WTC11 (cell line): Measurements from ENCODE around the gene DOK3. TPM values are rescaled to one million over a fixed set of nuclear protein-coding genes. Genes with fewer than 3 reads are reported as not detected.

Source experiments
- ATAC-seq: fragments of 200-7000 bp; cut with Tn5 transposase; 2 replicates; pipeline ENCODE4 v1.10.0; 2021; ENCODE audit warnings: mild to moderate bottlenecking, moderate library complexity
- CTCF ChIA-PET: fragments of 300-600 bp; sonication (Branson Sonifier 250); formaldehyde crosslinking; loops from one replicate; lab custom pipeline; 2021; ENCODE audit warnings: antibody characterized with exemption; lab: Charles Lee
- POLR2A ChIA-PET: fragments of 350-600 bp; sonication (Branson Sonifier 250); formaldehyde crosslinking; loops from one replicate; lab custom pipeline; 2021; ENCODE audit warnings: antibody characterized with exemption; lab: Charles Lee
- DNase-seq: peaks from one replicate; pipeline ENCODE4 v3.0.0; 2021; ENCODE audit warnings: low spot score
- H3K27ac Mint-ChIP-seq: 2 replicates; pipeline ENCODE4 v1.8.0; 2021; ENCODE audit warnings: mixed read lengths
- H3K27me3 Mint-ChIP-seq: 2 replicates; pipeline ENCODE4 v1.8.0; 2021; ENCODE audit warnings: low read depth, mild to moderate bottlenecking, moderate library complexity, mixed read lengths
- H3K36me3 Mint-ChIP-seq: 2 replicates; pipeline ENCODE4 v1.8.0; 2021; ENCODE audit warnings: mixed read lengths
- H3K4me1 Mint-ChIP-seq: 2 replicates; pipeline ENCODE4 v1.8.0; 2022; ENCODE audit warnings: mixed read lengths
- H3K4me3 Mint-ChIP-seq: 2 replicates; pipeline ENCODE4 v1.8.0; 2021; ENCODE audit warnings: mild to moderate bottlenecking, moderate library complexity, mixed read lengths
- H3K9me3 Mint-ChIP-seq: 2 replicates; pipeline ENCODE4 v1.8.0; 2021; ENCODE audit warnings: mixed read lengths
- CREM ChIP-seq: sonication (generic); formaldehyde crosslinking; IDR thresholded peaks from 2 replicates; pipeline ENCODE4 v1.8.1; 2022; ENCODE audit warnings: mild to moderate bottlenecking, missing genetic modification reagents, moderate library complexity
- ETV6 ChIP-seq: sonication (generic); formaldehyde crosslinking; IDR thresholded peaks from 2 replicates; pipeline ENCODE4 v1.8.1; 2022; ENCODE audit warnings: mild to moderate bottlenecking, missing genetic modification reagents
- FOXK1 ChIP-seq: sonication (generic); formaldehyde crosslinking; IDR thresholded peaks from 2 replicates; pipeline ENCODE4 v1.8.0; 2022; ENCODE audit warnings: mild to moderate bottlenecking, moderate library complexity, missing genetic modification reagents
- FOXP1 ChIP-seq: sonication (generic); formaldehyde crosslinking; IDR thresholded peaks from 2 replicates; pipeline ENCODE4 v1.8.0; 2022; ENCODE audit warnings: missing genetic modification reagents, mild to moderate bottlenecking, moderate library complexity, borderline replicate concordance
- GTF2I ChIP-seq: fragments of 250-450 bp; sonication (Bioruptor Pico); conservative IDR thresholded peaks from 2 replicates; pipeline ENCODE4 v1.4.0; 2021; ENCODE audit warnings: mild to moderate bottlenecking
- NFATC4 ChIP-seq: fragments of 250-450 bp; sonication (Bioruptor Pico); IDR thresholded peaks from 2 replicates; pipeline ENCODE4 v1.9.0; 2021; ENCODE audit warnings: mild to moderate bottlenecking
- NFE2L1 ChIP-seq: sonication (generic); formaldehyde crosslinking; IDR thresholded peaks from 2 replicates; pipeline ENCODE4 v1.8.1; 2023; ENCODE audit warnings: missing genetic modification reagents
- OVOL2 ChIP-seq: fragments of 250-450 bp; sonication (Bioruptor Pico); IDR thresholded peaks from 2 replicates; pipeline ENCODE4 v1.9.0; 2021; ENCODE audit warnings: mild to moderate bottlenecking, borderline replicate concordance
- RORB ChIP-seq: fragments of 250-450 bp; sonication (Bioruptor Pico); IDR thresholded peaks from 2 replicates; pipeline ENCODE4 v1.9.0; 2021; ENCODE audit warnings: mild to moderate bottlenecking
- SOX15 ChIP-seq: fragments of 250-450 bp; sonication (Bioruptor Pico); IDR thresholded peaks from 2 replicates; pipeline ENCODE4 v1.9.0; 2021; ENCODE audit warnings: mild to moderate bottlenecking
- ZBTB21 ChIP-seq: sonication (generic); formaldehyde crosslinking; IDR thresholded peaks from 2 replicates; pipeline ENCODE4 v1.8.1; 2023; ENCODE audit warnings: mild to moderate bottlenecking, missing genetic modification reagents, borderline replicate concordance
- ZNF121 ChIP-seq: sonication (generic); formaldehyde crosslinking; IDR thresholded peaks from 2 replicates; pipeline ENCODE4 v1.8.0; 2023; ENCODE audit warnings: missing genetic modification reagents
- ZNF317 ChIP-seq: sonication (generic); formaldehyde crosslinking; IDR thresholded peaks from 2 replicates; pipeline ENCODE4 v1.8.1; 2023; ENCODE audit warnings: low read depth, mild to moderate bottlenecking, moderate library complexity, missing genetic modification reagents, borderline replicate concordance
- ZNF423 ChIP-seq: fragments of 250-450 bp; sonication (Bioruptor Pico); IDR thresholded peaks from 2 replicates; pipeline ENCODE4 v2.1.2; 2022; ENCODE audit warnings: mild to moderate bottlenecking, moderate library complexity
- total RNA-seq: library from RNA; stranded (reverse); gene quantifications from 3 replicates; pipeline ENCODE4 v1.2.3, GENCODE V29; 2021
- TF ChIP-seq, protein P1 (sequence below): sonication (generic); formaldehyde crosslinking; IDR thresholded peaks from 2 replicates; pipeline ENCODE4 v1.8.0; 2023; ENCODE audit warnings: missing genetic modification reagents, mild to moderate bottlenecking, borderline replicate concordance
- TF ChIP-seq, protein P2 (sequence below): sonication (generic); formaldehyde crosslinking; IDR thresholded peaks from 2 replicates; pipeline ENCODE4 v1.8.0; 2022; ENCODE audit warnings: mild to moderate bottlenecking, missing genetic modification reagents
- TF ChIP-seq, protein P3 (sequence below): sonication (generic); formaldehyde crosslinking; IDR thresholded peaks from 2 replicates; pipeline ENCODE4 v1.8.0; 2022; ENCODE audit warnings: mild to moderate bottlenecking, missing genetic modification reagents
- TF ChIP-seq, protein P4 (sequence below): sonication (generic); formaldehyde crosslinking; IDR thresholded peaks from 2 replicates; pipeline ENCODE4 v1.8.1; 2023; ENCODE audit warnings: mild to moderate bottlenecking, missing genetic modification reagents
- TF ChIP-seq, protein P5 (sequence below): fragments of 250-450 bp; sonication (Bioruptor Pico); IDR thresholded peaks from 2 replicates; pipeline ENCODE4 v1.8.0; 2021; ENCODE audit warnings: mild to moderate bottlenecking
- TF ChIP-seq, protein P6 (sequence below): sonication (generic); formaldehyde crosslinking; IDR thresholded peaks from 2 replicates; pipeline ENCODE4 v1.8.1; 2023; ENCODE audit warnings: mild to moderate bottlenecking, missing genetic modification reagents, moderate library complexity
- TF ChIP-seq, protein P7 (sequence below): sonication (generic); formaldehyde crosslinking; conservative IDR thresholded peaks from 2 replicates; pipeline ENCODE4 v1.8.1; 2022; ENCODE audit warnings: mild to moderate bottlenecking, missing genetic modification reagents

Gene DOK3
- total RNA-seq, 1 experiment from 2014 or later: 9.9 TPM

DNA sequence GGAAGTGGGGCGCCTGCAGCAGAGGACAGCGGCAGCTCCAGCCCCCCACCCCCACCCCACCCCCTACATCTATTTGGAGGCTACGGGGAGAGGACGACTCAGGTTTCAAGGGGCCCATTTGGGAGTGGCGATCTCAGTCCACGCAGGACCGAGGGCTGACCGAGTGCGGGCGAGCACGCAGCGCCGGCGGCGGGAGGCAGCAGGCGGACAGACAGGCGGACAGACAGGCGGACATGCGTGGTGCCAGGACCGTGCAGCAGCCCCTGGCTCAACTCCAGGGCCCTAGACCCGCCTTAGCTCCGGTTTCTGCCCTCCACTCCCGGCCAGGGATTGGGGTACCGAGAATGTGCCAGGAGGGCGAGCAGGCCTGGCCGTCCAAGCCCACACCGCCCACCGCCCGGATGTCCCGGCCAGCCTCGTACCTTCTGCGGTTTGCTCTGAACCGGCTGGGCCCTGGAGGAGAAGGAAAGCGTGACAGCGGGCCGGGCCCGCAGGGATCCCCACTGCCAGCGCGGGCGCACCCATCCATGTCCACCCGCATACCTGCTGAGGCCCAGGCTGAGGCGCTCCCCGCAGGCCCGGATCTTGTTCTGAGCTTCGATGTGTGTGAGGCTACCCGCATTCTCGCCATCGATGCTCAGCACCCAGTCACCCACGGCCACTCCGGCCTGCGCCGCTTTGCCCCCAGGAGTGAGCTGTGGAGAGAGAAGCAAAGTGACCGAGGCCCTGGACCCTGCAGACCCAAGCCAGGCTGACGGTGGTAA lies 17.5 kb downstream of the DOK3 start:
- DNase-seq (no peak), ATAC-seq (no peak)
- no peaks in the 10 kb centered on the region for H3K9me3 Mint-ChIP-seq
- TF ChIP-seq FOXP1 (CRISPR knock-in tag) (no peak), ZBTB21 (CRISPR knock-in tag) (no peak), FOXK1 (CRISPR knock-in tag) (no peak), SOX15 (CRISPR knock-in tag) (no peak)
- TF ChIP-seq, protein P1, sequence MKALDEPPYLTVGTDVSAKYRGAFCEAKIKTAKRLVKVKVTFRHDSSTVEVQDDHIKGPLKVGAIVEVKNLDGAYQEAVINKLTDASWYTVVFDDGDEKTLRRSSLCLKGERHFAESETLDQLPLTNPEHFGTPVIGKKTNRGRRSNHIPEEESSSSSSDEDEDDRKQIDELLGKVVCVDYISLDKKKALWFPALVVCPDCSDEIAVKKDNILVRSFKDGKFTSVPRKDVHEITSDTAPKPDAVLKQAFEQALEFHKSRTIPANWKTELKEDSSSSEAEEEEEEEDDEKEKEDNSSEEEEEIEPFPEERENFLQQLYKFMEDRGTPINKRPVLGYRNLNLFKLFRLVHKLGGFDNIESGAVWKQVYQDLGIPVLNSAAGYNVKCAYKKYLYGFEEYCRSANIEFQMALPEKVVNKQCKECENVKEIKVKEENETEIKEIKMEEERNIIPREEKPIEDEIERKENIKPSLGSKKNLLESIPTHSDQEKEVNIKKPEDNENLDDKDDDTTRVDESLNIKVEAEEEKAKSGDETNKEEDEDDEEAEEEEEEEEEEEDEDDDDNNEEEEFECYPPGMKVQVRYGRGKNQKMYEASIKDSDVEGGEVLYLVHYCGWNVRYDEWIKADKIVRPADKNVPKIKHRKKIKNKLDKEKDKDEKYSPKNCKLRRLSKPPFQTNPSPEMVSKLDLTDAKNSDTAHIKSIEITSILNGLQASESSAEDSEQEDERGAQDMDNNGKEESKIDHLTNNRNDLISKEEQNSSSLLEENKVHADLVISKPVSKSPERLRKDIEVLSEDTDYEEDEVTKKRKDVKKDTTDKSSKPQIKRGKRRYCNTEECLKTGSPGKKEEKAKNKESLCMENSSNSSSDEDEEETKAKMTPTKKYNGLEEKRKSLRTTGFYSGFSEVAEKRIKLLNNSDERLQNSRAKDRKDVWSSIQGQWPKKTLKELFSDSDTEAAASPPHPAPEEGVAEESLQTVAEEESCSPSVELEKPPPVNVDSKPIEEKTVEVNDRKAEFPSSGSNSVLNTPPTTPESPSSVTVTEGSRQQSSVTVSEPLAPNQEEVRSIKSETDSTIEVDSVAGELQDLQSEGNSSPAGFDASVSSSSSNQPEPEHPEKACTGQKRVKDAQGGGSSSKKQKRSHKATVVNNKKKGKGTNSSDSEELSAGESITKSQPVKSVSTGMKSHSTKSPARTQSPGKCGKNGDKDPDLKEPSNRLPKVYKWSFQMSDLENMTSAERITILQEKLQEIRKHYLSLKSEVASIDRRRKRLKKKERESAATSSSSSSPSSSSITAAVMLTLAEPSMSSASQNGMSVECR: no peak
- TF ChIP-seq, protein P2, sequence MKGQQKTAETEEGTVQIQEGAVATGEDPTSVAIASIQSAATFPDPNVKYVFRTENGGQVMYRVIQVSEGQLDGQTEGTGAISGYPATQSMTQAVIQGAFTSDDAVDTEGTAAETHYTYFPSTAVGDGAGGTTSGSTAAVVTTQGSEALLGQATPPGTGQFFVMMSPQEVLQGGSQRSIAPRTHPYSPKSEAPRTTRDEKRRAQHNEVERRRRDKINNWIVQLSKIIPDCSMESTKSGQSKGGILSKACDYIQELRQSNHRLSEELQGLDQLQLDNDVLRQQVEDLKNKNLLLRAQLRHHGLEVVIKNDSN (CRISPR knock-in tag): no peak
- CTCF ChIA-PET: interaction anchor here (0.6 to 11.2 kb wide), 18 partner anchors 9 to 183 kb away, joined by 3 to 230 read pairs (median 4); partner anchors contain the start of genes DBN1 and DOK3
- POLR2A ChIA-PET: interaction anchor here (0.6 to 6.1 kb wide), 8 partner anchors 9 to 65 kb away, joined by 3 to 43 read pairs (median 5); partner anchors contain the start of gene GRK6
- no peaks in the 10 kb centered on the region for H3K27me3 Mint-ChIP-seq
- H3K4me3 Mint-ChIP-seq: no peak overlapping the region
- H3K4me1 Mint-ChIP-seq: peaks cover 27% of the 10 kb centered on the region
- H3K36me3 Mint-ChIP-seq: peaks cover 38% of the 10 kb centered on the region
- H3K27ac Mint-ChIP-seq: peak overlapping the region; percentile 95

DNA sequence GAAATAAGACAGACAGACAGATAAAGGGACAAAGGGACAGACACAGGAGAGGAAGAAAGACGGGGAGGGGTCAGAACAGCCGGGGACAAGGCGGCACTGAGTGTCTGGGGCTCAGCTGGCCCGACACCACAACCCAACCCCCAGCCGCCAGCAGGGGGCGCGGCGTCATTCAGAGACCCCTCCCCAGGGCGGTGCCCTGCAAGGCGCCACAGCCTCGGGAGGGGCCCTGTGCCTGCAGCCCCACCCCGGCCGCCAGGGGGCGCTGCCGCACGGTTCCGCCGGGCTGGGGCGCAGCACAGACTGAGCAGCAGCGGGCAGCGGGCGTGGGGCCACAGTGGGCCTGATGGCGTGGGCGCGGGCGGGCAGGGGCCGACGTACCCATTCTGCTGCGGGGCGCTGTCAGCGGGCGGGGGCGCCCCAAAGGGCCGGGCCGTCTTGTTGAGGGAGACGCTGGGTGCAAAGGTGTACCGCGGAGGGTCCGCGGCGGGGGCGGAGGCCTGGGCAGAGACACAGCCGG lies 18.1 kb downstream of the DOK3 start:
- CTCF ChIA-PET: interaction anchor here (0.5 to 11.2 kb wide), 17 partner anchors 10 to 609 kb away, joined by 3 to 230 read pairs (median 6); partner anchors contain the start of genes DBN1 and DOK3
- Mint-ChIP-seq H3K4me3 (no peak overlapping the region), H3K9me3 (no peaks in the 10 kb centered on the region), H3K27ac (peak overlapping the region; percentile 65; the same call in 1 of the 2 replicates), H3K4me1 (peaks cover 27% of the 10 kb centered on the region), H3K36me3 (peaks cover 40% of the 10 kb centered on the region), H3K27me3 (no peaks in the 10 kb centered on the region)
- POLR2A ChIA-PET: interaction anchor here (0.6 to 6.1 kb wide), 3 partner anchors 10 to 34 kb away, joined by 3 to 43 read pairs (median 4); no protein-coding TSS in a partner anchor
- DNase-seq (peak; percentile 93), ATAC-seq (peak; percentile 57)
- TF ChIP-seq CREM (CRISPR knock-in tag): no peak
- 0 out of 2 replicates have a peak, but pooled peaks have one; percentile 20 for TF ChIP-seq FOXP1 (CRISPR knock-in tag)
- TF ChIP-seq, protein P3, sequence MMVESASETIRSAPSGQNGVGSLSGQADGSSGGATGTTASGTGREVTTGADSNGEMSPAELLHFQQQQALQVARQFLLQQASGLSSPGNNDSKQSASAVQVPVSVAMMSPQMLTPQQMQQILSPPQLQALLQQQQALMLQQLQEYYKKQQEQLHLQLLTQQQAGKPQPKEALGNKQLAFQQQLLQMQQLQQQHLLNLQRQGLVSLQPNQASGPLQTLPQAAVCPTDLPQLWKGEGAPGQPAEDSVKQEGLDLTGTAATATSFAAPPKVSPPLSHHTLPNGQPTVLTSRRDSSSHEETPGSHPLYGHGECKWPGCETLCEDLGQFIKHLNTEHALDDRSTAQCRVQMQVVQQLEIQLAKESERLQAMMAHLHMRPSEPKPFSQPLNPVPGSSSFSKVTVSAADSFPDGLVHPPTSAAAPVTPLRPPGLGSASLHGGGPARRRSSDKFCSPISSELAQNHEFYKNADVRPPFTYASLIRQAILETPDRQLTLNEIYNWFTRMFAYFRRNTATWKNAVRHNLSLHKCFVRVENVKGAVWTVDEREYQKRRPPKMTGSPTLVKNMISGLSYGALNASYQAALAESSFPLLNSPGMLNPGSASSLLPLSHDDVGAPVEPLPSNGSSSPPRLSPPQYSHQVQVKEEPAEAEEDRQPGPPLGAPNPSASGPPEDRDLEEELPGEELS (CRISPR knock-in tag): peak; percentile 78; the same call in 1 of the 2 replicates
- TF ChIP-seq, protein P4, sequence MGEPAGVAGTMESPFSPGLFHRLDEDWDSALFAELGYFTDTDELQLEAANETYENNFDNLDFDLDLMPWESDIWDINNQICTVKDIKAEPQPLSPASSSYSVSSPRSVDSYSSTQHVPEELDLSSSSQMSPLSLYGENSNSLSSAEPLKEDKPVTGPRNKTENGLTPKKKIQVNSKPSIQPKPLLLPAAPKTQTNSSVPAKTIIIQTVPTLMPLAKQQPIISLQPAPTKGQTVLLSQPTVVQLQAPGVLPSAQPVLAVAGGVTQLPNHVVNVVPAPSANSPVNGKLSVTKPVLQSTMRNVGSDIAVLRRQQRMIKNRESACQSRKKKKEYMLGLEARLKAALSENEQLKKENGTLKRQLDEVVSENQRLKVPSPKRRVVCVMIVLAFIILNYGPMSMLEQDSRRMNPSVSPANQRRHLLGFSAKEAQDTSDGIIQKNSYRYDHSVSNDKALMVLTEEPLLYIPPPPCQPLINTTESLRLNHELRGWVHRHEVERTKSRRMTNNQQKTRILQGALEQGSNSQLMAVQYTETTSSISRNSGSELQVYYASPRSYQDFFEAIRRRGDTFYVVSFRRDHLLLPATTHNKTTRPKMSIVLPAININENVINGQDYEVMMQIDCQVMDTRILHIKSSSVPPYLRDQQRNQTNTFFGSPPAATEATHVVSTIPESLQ (CRISPR knock-in tag): no peak
- TF ChIP-seq, protein P5, sequence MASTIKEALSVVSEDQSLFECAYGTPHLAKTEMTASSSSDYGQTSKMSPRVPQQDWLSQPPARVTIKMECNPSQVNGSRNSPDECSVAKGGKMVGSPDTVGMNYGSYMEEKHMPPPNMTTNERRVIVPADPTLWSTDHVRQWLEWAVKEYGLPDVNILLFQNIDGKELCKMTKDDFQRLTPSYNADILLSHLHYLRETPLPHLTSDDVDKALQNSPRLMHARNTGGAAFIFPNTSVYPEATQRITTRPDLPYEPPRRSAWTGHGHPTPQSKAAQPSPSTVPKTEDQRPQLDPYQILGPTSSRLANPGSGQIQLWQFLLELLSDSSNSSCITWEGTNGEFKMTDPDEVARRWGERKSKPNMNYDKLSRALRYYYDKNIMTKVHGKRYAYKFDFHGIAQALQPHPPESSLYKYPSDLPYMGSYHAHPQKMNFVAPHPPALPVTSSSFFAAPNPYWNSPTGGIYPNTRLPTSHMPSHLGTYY (CRISPR knock-in tag): 0 out of 2 replicates have a peak, but pooled peaks have one; percentile 12
- TF ChIP-seq GTF2I (CRISPR knock-in tag): no peak
- no peak for TF ChIP-seq RORB (CRISPR knock-in tag)
- TF ChIP-seq, protein P6, sequence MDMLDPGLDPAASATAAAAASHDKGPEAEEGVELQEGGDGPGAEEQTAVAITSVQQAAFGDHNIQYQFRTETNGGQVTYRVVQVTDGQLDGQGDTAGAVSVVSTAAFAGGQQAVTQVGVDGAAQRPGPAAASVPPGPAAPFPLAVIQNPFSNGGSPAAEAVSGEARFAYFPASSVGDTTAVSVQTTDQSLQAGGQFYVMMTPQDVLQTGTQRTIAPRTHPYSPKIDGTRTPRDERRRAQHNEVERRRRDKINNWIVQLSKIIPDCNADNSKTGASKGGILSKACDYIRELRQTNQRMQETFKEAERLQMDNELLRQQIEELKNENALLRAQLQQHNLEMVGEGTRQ: no peak
- TF ChIP-seq, protein P7, sequence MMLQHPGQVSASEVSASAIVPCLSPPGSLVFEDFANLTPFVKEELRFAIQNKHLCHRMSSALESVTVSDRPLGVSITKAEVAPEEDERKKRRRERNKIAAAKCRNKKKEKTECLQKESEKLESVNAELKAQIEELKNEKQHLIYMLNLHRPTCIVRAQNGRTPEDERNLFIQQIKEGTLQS (CRISPR knock-in tag): no peak
- TF ChIP-seq ZBTB21 (CRISPR knock-in tag): no peak
- no peak; the same call in 1 of the 2 replicates for TF ChIP-seq ZNF121
- TF ChIP-seq FOXK1 (CRISPR knock-in tag): peak; percentile 77
- no peak for TF ChIP-seq NFATC4 (CRISPR knock-in tag)
- 0 out of 2 replicates have a peak, but pooled peaks have one; percentile 8 for TF ChIP-seq ZNF317 (CRISPR knock-in tag)
- TF ChIP-seq ETV6 (CRISPR knock-in tag): peak; percentile 81; the same call in 1 of the 2 replicates
- no peak for TF ChIP-seq NFE2L1 (CRISPR knock-in tag)
- TF ChIP-seq ZNF423 (CRISPR knock-in tag): peak; percentile 80
- no peak for TF ChIP-seq OVOL2 (CRISPR knock-in tag)
